HG03064 (cell line): ENCODE measurements around the gene KRT36.

Experiments used
- ATAC-seq: cut with Tn5 transposase; IDR thresholded peaks from one replicate; pipeline ENCODE4 v1.9.1; 2021; ENCODE audit warnings: low read depth; ENCODE audit not compliant: unreplicated experiment

The KRT36 gene

DNA sequence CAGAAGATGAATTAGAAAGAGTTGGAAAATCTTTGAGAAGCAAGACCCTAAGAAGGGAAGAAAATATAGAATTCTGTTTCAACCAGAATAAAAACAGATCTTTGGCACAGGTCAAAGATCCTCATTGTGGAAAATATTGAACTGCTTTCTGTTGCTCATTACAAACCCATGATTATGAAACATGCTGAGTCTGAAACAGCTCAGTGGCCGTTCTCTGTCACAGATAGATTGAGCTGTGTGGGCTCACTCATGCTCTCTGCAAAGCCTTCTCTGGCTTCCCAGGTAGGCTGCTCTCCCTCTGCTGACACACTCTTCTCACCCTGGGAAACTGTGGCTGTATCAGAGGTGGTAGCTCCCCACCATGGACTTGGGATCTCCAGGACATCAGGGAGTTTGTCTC is 45.5 kb downstream of the KRT36 start:
- no peak for ATAC-seq

DNA sequence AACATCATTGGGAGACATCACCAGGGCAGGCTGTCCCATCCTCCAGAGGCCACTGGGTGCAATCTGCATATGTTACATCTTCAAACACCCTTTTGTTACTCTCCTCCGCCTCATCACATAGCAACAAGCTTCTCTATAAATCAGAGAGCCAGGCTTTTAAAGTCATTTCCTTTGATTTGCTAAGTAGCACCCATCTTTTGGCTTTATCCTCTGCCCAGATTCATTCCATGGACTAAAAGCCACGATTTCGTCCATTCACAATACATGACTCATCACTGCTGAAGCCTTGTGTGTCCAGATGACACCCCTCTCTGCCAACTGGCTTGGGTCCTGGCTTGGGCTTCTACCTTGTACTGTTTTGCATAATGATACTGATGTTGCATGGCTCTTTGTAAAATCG is 47.0 kb downstream of the KRT36 start:
- no peak for ATAC-seq

DNA sequence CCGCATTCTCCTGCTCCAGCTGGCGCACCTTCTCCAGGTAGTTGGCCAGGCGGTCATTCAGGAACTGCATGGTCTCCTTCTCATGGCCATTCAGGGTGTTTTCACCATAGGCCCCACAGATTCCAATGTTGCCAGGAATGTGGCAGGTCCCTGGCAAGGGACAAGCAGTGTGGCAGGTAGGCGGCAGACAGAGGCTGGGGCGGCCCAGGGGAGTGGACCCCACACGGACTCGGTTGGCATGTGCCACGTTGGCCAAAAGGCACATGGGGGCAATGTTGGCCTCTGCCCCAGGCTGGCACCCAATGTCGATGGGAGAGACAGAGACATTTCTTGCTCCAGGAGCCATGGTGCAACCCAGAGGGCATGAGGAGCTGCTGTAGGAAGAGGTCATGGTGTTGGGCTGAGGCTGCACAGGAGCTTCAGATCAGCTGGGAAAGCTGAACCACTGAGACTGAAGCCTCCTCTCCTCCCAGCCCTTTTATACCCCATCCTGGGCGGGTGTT is 49.1 kb downstream of the KRT36 start, which contains the start of gene KRT38:
KRT38 (minus strand) TSS at position 453 of the 503 bp plus-strand sequence; CDS start at position 391, 62 bp downstream.
- no peak for ATAC-seq

GRCh38 chr17:41439375-41439774 is 50.3 kb downstream of the KRT36 start:
- ATAC-seq = no peak

- ATAC-seq = no peak
These were observed 51.9 kb downstream of the KRT36 start for GRCh38 chr17:41437769-41438168.

- ATAC-seq = no peak
These were observed 52.5 kb downstream of the KRT36 start for GRCh38 chr17:41437254-41437653.
